ENCODE measurements around the gene ABCC4. TPM values are rescaled to one million over a fixed set of nuclear protein-coding genes. Genes with fewer than 3 reads are reported as not detected.

The ABCC4 gene
- polyA plus RNA-seq, 1 donor from 2014 or later = 2.4 TPM

GRCh38 chr13:95115525-95115924 lies 185.7 kb downstream of the ABCC4 start:
- no peak overlapping the region for H3K4me3 ChIP-seq (ENCODE audit: low read length)
- TF ChIP-seq RAD21 (conservative IDR thresholded peaks at IDR 0.05) = no peak
- TF ChIP-seq REST (IDR thresholded peaks at IDR 0.05; ENCODE audit: borderline replicate concordance) = no peak
- TF ChIP-seq EP300 (conservative IDR thresholded peaks at IDR 0.05; ENCODE audit: poor library complexity, severe bottlenecking) = no peak
- TF ChIP-seq CTCF (IDR thresholded peaks at IDR 0.05; ENCODE audit: poor library complexity, severe bottlenecking) = no peak
- TF ChIP-seq SMC3 (conservative IDR thresholded peaks at IDR 0.05; ENCODE audit: poor library complexity) = no peak
- H3K27ac ChIP-seq (ENCODE audit: low read length) = no peak overlapping the region
- no peak overlapping the region for H2AFZ ChIP-seq (ENCODE audit: low read depth, low read length)
- no peaks in the 10 kb centered on the region for H3K9me2 ChIP-seq (ENCODE audit: insufficient read depth, low read length)
- no peaks in the 10 kb centered on the region for H3K36me3 ChIP-seq (ENCODE audit: insufficient read depth, low read length)
- H4K20me1 ChIP-seq (ENCODE audit: insufficient read depth) = no peaks in the 10 kb centered on the region
- H3K9ac ChIP-seq (ENCODE audit: low read length) = no peak overlapping the region
- no peaks in the 10 kb centered on the region for H3F3A ChIP-seq (ENCODE audit: insufficient read depth, low read length, poor library complexity, severe bottlenecking)
- no peak overlapping the region for H3K4me2 ChIP-seq (ENCODE audit: low read length)
- no peaks in the 10 kb centered on the region for H3K27me3 ChIP-seq (ENCODE audit: insufficient read depth, low read depth, low read length)
- no peaks in the 10 kb centered on the region for H3K9me3 ChIP-seq (ENCODE audit: low read length)
- H3K79me2 ChIP-seq (replicated peaks; ENCODE audit: insufficient read depth, low read length) = no peaks in the 10 kb centered on the region

GRCh38 chr13:95113601-95114000 lies 187.7 kb downstream of the ABCC4 start:
- Histone ChIP-seq H3K9me3 (ENCODE audit: low read length) (no peaks in the 10 kb centered on the region), H3K27ac (ENCODE audit: low read length) (no peak overlapping the region), H3K4me2 (ENCODE audit: low read length) (no peak overlapping the region), H3K36me3 (ENCODE audit: insufficient read depth, low read length) (no peaks in the 10 kb centered on the region), H3K9ac (ENCODE audit: low read length) (no peak overlapping the region), H3F3A (ENCODE audit: insufficient read depth, low read length, poor library complexity, severe bottlenecking) (no peaks in the 10 kb centered on the region), H2AFZ (ENCODE audit: low read depth, low read length) (no peak overlapping the region), H4K20me1 (ENCODE audit: insufficient read depth) (no peaks in the 10 kb centered on the region), H3K9me2 (ENCODE audit: insufficient read depth, low read length) (no peaks in the 10 kb centered on the region), H3K79me2 (replicated peaks; ENCODE audit: insufficient read depth, low read length) (no peaks in the 10 kb centered on the region), H3K4me3 (ENCODE audit: low read length) (no peak overlapping the region), H3K27me3 (ENCODE audit: insufficient read depth, low read depth, low read length) (no peaks in the 10 kb centered on the region)
- TF ChIP-seq CTCF (IDR thresholded peaks at IDR 0.05; ENCODE audit: poor library complexity, severe bottlenecking) (no peak), SMC3 (conservative IDR thresholded peaks at IDR 0.05; ENCODE audit: poor library complexity) (no peak), MXI1 (conservative IDR thresholded peaks at IDR 0.05; ENCODE audit: poor library complexity, severe bottlenecking) (no peak), REST (IDR thresholded peaks at IDR 0.05; ENCODE audit: borderline replicate concordance) (no peak), EZH2 (IDR thresholded peaks at IDR 0.05; ENCODE audit: borderline replicate concordance, insufficient read depth, low read length, poor library complexity, severe bottlenecking) (no peak), EP300 (conservative IDR thresholded peaks at IDR 0.05; ENCODE audit: poor library complexity, severe bottlenecking) (no peak), RAD21 (conservative IDR thresholded peaks at IDR 0.05) (no peak)

All from neural cell (in vitro differentiated cells).